Activated CD8-positive, alpha-beta memory T cell treated with anti-CD3 and anti-CD28 coated beads for 36 hours (primary cell): ENCODE measurements around the gene ADCY5. TPM values are rescaled to one million over a fixed set of nuclear protein-coding genes. Genes with fewer than 3 reads are reported as not detected.

Source experiments
- CTCF ChIA-PET: fragments of 350-600 bp; sonication (Branson Sonifier 250); formaldehyde crosslinking; loops from one replicate; lab custom pipeline; 2021; ENCODE audit warnings: antibody characterized with exemption; lab: Charles Lee
- POLR2A ChIA-PET: fragments of 350-600 bp; sonication (Branson Sonifier 250); formaldehyde crosslinking; loops from one replicate; lab custom pipeline; 2021; ENCODE audit warnings: antibody characterized with exemption; lab: Charles Lee
- total RNA-seq, 2 experiments: library from RNA; stranded (reverse); gene quantifications; one replicate each; pipeline ENCODE4 v1.2.3, GENCODE V29; 2021

ADCY5 gene
- total RNA-seq, 2 experiments from 2014 or later: not detected

DNA sequence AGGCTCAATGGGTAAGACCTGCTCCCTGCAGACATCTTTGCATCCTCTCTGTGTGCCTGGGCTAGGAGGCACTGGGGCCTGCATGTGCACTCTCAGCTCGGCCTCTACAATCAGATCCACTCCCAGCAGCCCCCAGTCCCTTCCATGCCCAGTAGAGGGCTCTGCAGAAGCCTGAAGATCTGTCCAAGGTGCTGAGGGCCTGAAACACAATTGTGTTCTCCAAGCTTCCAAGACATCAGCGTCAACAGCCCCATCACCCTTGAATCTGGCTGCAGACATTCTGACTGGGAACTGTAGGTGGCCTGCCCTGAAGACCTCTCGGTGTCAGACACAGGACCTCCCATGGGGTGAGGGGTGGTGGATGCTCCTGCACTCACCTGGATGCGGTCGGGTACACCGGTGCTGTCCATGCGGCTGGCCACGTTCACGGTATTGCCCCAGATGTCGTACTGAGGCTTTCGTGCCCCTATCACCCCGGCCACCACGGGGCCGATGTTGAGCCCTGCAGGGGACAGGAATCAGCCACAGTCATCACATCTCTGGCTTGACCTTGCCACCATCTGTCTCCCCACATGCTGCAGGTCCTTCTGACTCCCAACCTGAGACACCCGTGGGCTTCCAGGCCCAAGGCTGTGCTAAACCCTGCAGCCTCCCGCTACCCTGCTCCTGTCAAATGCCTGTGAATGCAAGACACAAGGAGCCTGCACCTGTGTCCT, 162.4 kb downstream of the ADCY5 start:
- ChIA-PET CTCF (interaction anchor here (0.8 to 1.1 kb wide), 2 partner anchors 11 to 14 kb away, joined by 3 to 4 read pairs; no protein-coding TSS in a partner anchor), POLR2A (interaction anchor here (0.7 kb wide), 1 partner anchor 42 kb away, joined by 3 read pairs; no protein-coding TSS in a partner anchor)

DNA sequence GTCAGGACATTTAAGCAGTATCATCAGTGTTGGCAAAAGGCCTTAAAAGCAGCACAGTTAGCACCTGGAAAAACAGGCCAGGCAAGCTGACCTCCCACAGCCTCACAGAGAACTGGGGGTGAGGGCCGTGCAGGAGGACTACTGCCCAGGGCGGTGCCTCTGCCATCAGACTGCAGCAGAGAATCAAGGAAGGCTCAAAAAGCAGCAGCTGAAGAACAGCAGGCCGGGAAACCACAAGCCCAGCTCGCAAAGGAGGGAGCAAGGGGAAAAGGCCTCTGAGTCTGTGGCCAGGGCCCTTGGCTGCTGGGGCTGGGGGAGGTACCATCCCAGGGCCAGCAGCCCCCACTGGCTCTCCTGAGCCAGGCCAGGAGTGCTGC, 163.0 kb downstream of the ADCY5 start:
- POLR2A ChIA-PET: interaction anchor here (0.7 kb wide), 1 partner anchor 41 kb away, joined by 3 read pairs; no protein-coding TSS in a partner anchor
- CTCF ChIA-PET: interaction anchor here (0.8 to 1.1 kb wide), 2 partner anchors 11 to 14 kb away, joined by 3 to 4 read pairs; no protein-coding TSS in a partner anchor

DNA sequence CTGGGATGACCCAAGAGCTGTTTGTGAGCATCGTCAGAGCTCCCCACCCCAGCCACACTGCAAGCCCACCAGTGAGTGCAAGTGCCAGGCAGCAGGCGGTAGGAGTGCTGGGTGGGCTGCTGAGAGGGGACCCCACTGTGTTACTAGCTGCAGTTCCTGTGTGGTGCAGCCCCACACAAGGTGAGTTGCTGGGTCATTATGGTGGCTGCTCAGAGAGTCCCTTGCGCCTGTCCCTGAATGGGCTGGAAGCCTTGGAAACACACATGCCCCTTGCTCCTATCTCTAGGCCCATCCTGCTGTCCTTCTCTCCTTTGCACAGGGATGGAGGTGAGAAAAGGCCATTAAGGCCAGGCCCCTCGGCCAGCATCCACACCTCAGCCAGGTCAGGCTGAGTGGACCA, 163.4 kb downstream of the ADCY5 start:
- ChIA-PET CTCF (interaction anchor here (0.8 kb wide), 1 partner anchor 12 kb away, joined by 4 read pairs; no protein-coding TSS in a partner anchor), POLR2A (no interaction called here)

DNA sequence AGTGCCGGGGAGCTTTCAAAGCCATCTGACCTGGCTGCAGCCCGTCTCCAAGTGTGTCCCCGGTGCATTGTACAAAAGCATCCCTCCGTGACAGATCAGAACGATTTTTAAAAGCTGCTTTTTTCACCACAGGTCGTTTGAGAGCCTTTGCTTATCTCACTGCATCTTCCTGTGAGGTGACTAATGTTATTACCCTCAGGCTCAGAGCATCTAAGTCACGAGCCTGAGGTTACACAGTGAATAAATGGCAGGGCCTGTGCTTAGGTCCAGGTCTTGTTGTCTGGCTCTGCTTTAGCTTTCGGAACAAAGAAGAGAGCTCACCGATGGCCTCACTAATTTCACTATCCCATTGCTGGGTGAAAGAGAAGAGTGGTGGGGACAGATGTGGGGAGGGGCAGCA, 163.8 kb downstream of the ADCY5 start:
- ChIA-PET CTCF (no interaction called here), POLR2A (no interaction called here)

DNA sequence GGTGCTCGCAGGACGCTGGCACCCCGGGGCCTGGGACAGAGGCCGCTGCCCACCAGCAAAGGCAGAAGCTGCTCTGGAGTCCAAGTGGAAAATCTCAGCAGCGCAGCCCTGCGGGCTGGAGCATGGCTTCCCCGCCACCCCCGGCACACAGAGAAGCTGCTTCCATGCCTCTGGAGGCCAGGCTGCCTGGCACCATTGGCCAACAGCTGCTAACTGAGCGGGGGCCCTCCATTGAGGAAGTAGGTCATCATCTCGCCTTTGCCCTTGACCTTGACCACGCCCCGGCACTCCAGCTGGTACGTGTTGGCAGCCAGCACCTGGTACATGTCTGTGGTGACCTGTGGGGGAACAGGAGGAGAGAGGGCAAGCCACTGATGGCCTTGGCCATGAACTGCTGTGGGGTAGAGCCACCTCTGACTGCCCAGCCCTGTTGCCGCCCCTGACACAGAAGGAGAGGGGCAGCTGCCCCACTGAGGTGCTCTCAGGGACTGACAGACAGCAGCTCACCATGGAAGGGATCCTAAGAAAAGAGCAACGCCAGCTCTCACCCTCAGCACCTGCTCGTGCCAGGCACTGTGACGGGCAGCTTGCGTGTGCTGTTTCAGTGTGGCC, 164.4 kb downstream of the ADCY5 start:
- POLR2A ChIA-PET: no interaction called here
- CTCF ChIA-PET: no interaction called here

DNA sequence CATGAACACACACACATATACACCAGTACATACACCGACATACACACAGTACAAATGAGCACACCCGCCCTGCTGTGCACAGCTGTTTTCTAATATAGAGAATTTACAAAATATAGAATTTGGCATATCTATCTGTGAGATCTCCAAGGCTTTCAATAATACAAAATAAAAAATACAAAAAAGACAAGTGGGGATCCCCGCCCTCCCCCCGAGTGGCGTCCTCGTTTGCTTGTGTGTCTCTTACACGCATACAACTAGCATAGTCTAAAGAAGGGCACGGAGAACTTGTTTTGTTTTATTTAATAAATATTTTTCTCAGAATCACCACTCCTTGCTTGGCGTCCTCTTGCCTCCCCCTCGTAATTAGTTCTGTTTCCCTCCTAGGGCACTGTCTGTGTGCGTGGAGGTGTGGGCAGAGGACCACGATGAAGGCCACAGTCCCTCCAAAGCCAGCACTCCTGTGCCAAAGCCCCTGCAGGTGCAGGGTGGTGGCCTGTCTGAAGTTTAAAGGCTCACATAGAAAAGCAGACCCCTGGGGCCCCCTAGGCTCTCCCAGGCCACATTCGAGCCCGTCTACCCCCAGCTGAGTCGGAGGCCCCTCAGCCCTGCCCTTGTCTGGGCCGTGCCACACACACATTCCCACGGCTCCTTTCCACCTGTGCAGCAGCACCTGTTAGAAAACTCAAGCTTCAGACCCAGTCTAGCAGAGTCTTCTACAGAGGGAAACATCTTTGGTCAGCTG, 165.1 kb downstream of the ADCY5 start:
- CTCF ChIA-PET: no interaction called here
- POLR2A ChIA-PET: no interaction called here

DNA sequence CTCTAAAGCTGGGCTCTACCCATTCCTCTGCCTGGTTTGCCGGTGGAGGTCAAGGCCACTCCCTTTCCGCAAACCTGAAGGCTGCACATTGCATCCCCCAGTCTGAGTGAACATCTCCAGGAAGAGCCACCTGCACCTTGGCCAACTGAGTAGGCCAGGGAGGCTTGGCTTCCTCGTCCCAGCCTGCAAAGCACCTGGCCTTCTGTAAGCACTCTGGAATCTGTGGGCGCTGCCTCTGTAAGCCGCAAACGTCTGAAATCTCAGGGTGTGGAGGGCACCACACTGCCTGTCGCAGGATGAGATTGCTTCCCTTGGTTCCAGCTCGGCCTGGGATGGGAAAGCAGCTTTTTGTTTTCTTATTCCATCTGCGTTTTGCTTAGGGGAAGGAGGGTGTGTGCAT, 165.8 kb downstream of the ADCY5 start:
- ChIA-PET POLR2A (no interaction called here), CTCF (no interaction called here)

DNA sequence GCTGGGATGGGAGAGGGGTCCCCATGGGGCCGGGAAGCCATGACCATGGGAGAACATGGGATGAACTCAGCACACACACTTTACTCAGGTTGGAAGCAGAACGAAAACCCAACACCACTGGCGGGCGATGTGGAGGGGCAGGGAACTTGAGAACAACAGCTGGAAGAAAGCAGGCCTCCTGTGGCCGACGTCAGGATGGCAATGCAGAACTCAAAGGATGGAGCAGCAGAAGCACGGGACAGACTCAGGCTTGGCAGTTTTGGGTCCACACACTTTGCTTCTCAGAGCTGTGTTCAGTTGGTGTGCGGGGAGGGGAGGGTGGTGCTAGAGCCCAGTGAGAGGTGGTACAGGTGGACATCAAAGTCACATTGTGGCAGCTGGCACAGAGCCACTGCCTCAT, 166.4 kb downstream of the ADCY5 start:
- POLR2A ChIA-PET: no interaction called here

DNA sequence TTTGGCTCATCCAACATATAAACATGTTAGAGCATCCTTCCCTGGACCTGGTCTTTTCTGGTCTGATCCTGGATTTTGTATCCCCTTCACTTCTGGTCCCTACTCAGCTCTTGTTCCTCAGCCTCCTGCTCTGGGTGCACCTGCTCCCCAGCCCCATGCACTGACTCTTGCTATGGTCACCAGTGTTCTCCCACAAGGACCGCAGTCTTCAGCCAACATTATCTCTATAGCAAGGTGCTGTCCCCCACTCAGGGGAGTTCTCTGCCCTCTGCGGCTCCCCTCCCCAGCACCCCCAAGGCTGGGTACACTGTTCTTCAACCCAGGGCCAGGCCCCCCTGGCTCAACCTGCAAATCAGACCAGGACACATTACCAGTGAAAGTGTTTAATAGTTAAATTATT, 167.0 kb downstream of the ADCY5 start:
- ChIA-PET POLR2A (no interaction called here), CTCF (no interaction called here)

More for the DNA sequence above, 166.4 kb downstream of the ADCY5 start:
- CTCF ChIA-PET: no interaction called here

DNA sequence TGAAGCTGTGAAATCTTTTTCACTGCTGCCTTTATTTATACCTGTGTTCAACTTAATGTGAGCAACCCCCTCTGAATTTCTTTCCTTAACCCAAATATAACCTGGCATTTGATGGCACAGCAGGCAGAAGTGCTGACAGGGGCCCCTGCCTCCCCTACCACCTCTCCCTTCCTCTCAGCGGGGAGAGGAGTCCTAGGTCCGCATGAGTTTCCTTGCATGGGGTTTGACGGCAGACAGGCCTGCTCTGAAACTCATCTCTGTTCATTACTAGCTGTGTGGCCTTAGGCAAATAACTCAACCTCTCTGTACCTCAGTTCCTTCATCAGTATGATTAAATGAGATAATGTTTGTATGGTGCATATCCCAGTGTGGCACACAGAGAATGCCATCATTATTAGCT, 167.5 kb downstream of the ADCY5 start:
- ChIA-PET CTCF (no interaction called here), POLR2A (no interaction called here)

DNA sequence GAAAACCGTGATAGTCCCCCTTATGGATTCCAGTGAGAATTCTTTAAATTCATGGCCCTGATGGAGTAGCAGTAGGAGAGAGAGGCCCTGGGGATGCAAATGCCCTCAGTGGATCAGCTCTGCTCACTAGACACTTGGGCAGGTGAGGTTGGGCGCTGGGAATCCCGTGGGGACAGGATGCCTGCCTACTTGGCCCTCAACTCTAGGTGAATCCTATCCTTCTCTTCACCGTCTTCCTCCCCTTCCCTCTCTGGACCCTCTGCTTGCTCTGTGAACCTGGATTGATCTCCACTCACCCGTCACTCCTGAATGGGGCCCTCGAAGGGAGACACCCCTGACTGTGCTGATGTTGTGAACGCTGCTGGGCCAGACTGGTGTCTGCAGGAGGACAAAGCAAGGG, 169.8 kb downstream of the ADCY5 start:
- POLR2A ChIA-PET: no interaction called here
- CTCF ChIA-PET: no interaction called here

DNA sequence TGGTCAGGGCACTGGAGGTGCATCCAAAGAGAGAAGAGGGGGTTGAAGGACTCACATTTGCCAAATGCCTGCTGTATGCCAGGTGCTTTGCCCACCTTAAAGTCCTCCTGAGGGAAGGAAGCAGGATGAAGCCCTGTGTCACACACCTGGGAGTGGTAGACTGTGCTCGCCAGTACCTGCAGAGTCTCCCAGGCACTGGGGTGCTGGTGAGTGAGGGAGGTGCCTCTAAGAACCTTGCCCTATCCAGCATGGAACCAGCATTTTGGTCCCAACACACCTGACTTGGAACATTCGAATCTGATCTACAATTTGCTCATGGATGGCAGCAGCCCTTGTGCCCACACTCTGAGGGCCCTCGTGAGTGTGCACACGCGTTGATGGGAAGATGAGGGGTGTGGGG, 170.4 kb downstream of the ADCY5 start:
- POLR2A ChIA-PET: no interaction called here

DNA sequence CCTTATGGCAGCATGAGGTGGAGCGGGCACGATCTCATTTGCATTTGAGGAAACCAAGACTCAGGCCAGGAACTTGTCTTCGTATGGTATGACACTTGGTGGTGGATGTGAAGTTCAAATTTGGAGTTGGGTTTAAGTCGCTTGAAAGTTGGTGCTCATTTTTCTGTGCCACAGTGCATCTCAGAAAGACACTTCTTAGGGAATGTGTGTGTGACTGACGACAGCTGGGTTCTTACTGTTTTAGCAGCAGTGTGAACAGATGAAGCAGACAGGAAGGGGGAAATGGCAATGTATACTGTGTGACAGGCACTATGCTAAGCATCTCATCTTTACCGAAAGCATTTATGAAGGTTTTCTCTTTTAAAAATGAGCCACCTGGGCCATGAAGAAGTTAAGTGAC, 171.8 kb downstream of the ADCY5 start:
- POLR2A ChIA-PET: no interaction called here
- CTCF ChIA-PET: no interaction called here

More for the DNA sequence above, 170.4 kb downstream of the ADCY5 start:
- CTCF ChIA-PET: no interaction called here

DNA sequence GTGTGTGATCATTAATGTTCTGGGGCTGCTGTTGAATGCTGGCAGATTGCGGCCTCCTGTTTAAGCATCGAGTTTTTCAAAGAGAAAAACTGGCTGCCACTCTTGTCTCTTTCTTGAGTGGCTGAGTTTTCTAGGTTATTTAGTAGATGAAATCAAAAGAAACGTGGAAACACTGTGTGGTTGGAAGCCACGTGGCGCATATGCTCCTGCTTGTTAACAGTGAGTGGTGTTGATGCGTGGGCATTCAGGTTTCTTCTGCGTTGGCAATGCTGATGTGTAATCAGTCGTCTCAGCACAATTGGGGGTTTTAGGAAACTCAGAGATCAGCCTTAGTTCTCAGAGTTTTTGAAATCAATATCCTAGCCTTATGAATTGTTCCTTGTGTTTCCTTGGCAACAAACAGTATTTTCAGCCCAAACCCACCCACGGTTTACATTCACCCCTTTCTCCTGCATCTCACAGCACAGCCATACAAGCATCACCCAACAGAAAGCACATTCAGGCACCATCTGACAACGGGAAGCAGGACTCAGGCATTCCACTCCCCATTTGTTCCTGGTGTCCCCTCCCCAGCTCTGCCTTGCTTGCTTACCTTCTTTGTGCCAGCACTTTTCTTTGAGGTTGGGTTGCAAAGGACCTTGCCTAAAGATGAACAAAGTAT, 172.4 kb downstream of the ADCY5 start:
- POLR2A ChIA-PET: no interaction called here
- CTCF ChIA-PET: no interaction called here

DNA sequence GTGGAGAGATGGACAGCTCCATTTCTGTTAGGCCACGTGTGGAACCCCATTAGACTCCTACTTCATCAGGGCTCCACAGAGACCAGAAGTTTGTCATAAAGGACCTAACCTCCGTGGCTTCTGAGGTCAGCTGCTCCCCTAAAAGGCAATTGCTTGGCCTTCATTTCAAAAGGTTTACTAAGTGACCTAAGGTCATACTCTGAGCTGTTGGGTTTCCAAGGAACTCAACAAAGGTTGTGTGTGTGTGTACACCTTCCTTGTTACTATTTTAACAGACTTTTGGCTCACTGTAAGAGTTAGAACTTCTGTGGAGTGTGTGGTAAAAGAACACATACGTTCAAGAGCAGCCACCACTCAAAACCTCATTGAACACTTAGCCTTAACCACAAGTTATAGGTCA, 173.2 kb downstream of the ADCY5 start:
- CTCF ChIA-PET: no interaction called here

DNA sequence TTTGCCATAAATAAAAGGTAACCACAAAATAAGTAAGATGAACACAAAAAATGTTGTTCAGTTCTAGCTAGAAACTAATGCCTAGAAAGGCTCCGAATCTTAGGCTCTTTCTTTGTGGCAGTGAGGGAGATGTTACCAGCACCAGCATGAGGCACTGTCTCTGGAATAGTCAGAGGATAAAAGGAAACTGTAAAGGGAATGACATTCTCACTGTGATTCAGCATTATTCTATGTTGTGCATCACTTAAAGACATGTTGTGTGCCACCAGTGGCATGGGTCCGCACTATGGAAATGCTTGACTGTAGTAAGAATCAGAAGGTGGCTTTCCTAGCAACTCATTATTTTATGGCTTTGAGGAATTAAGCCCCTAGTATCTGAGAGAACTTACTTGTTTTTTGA, 176.3 kb downstream of the ADCY5 start:
- ChIA-PET CTCF (no interaction called here), POLR2A (no interaction called here)

More for the DNA sequence above, 173.2 kb downstream of the ADCY5 start:
- POLR2A ChIA-PET: no interaction called here

DNA sequence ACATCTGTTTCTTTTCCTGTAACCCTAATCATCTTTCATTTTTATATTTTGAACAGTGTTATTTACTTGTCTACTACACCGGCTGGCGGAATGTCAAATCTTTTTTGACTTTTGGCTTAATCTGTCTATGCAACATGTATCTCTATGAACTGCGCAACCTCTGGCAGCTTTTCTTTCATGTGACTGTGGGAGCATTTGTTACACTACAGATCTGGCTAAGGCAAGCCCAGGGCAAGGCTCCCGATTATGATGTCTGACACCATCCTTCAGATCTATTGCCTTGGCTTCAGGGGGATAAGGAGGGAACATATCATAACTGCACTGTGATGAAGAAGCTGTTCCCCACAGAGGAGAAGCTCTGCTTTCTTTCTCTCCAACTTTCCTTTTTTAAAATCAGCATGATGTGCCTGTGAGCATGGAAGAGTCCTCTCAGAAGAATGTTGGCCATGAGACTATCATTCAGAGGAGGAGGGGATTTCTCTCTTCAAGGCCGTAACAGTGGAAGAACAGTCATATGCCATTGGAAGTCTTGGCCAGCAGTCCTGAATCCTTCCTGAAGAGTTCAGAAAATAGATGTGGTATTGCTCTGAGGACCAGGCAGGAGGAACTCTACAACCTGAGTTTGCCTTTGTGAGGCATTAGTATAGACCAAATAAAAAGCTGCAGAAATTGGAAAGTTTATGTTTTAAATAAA, 177.3 kb downstream of the ADCY5 start:
- ChIA-PET POLR2A (no interaction called here), CTCF (no interaction called here)

DNA sequence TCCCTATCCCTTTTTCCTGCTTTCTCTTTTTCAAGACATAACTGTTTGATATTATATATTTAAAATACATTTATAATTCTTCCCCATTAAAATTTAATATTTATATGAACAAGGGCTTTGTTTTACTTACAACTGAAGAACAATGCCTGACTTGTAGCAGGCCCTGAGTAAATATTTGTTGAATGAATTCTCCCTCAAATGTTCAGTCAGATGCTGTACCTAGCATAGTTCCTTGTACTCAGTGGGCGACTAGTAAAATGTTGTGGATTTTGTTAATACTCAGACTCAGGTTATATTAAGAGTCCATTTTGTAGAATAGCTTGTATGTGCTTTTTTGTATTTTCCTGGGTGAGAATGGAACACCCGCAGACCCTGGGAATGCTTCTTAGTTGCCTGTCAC, 178.1 kb downstream of the ADCY5 start:
- ChIA-PET CTCF (no interaction called here), POLR2A (no interaction called here)

DNA sequence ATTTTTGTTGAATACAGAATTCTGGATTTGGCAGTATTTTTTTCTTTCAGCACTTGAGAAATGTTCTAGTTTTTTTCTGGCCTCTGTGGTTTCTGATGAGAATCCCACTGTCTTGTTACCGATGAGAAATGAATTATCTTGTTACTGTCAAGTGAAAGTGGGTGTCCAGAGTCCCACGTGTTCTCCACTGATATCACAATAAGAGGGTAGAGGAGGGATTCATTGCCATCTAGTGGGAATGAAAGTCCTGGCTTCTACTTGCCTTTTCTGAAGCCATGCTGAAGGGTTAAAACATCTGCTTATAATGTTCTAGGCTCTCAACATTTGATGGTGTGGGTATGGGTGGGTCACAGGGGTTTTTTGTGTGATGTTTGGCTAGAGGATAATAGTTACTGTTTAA, 181.1 kb downstream of the ADCY5 start:
- CTCF ChIA-PET: no interaction called here
- POLR2A ChIA-PET: no interaction called here
